ENCODE data around the gene PRMT6.

The PRMT6 gene

GRCh38 chr1:107100331-107100984, 44.0 kb downstream of the PRMT6 start:
- Histone ChIP-seq H3K4me3 (ENCODE audit: low read length) (no peak overlapping the region), H3K9me3 (ENCODE audit: control insufficient read depth, low read length) (no peaks in the 10 kb centered on the region), H3K9ac (ENCODE audit: low read length) (no peak overlapping the region)

GRCh38 chr1:107105914-107106313, 49.4 kb downstream of the PRMT6 start:
- H3K9me3 ChIP-seq (ENCODE audit: control insufficient read depth, low read length): no peaks in the 10 kb centered on the region
- H3K4me1 ChIP-seq (ENCODE audit: control insufficient read depth, insufficient read depth, low read length): no peaks in the 10 kb centered on the region
- H3K4me3 ChIP-seq (ENCODE audit: low read length): no peak overlapping the region
- H3K27me3 ChIP-seq (ENCODE audit: control insufficient read depth, insufficient read depth, low read length): no peaks in the 10 kb centered on the region
- no peaks in the 10 kb centered on the region for H3K36me3 ChIP-seq (ENCODE audit: control insufficient read depth, insufficient read depth, low read length)
- H3K9ac ChIP-seq (ENCODE audit: low read length): no peak overlapping the region

More at GRCh38 chr1:107100331-107100984, 44.0 kb downstream of the PRMT6 start:
- no peaks in the 10 kb centered on the region for H3K27me3 ChIP-seq (ENCODE audit: control insufficient read depth, insufficient read depth, low read length)
- H3K36me3 ChIP-seq (ENCODE audit: control insufficient read depth, insufficient read depth, low read length): no peaks in the 10 kb centered on the region
- H3K4me1 ChIP-seq (ENCODE audit: control insufficient read depth, insufficient read depth, low read length): no peaks in the 10 kb centered on the region

Measured in mucosa of stomach (tissue), 1 donor.